T47D (cell line): ENCODE data around the gene DENND6B.
A peak's percentile ranks its signal among the peaks of the same experiment; 100 is the strongest.
"Not testable (repeated sequence)": the region's sequence is repeated elsewhere in the genome, so short reads cannot be mapped to it uniquely, and the experiment has no call there.

Source experiments
- DNase-seq, 2 experiments: peaks; one replicate each; pipeline versions ENCODE4 v3.0.0 to v3.0.0-alpha.2; 2011 to 2012; ENCODE audit warnings: low read depth in 1 of 2, low spot score in 1 of 2
- JUND ChIP-seq: IDR thresholded peaks from 2 replicates; pipeline ENCODE4 v1.6.1; 2012; ENCODE audit warnings: low read depth
- in situ Hi-C: cut with HindIII; loops from 2 replicates; pipeline ENCODE4 v1.10.0; 2016; ENCODE audit warnings: low sequenced_read_pairs, low pct_unique_long_range_greater_than_20kb

The DENND6B gene

DNA sequence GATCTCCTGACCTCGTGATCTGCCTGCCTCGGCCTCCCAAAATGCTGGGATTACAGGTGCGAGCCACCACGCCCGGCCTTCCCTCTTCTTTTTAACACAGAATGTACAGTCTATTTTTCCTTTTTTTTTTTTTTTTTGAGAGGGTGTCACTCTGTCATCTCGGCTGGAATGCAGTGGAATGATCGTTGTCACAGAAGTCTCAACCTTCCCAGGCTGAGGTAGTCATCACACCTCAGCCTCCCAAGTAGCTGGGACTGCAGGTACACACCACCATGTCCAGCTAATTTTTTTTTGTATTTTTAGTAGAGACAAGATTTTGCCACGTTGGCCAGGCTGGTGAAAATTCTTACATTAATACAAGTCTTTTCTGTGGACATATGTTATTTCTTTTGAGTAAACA, 29.4 kb upstream of the DENND6B start:
- DNase-seq = no peak
- no peak for TF ChIP-seq JUND
- in situ Hi-C loops = no loop called here

DNA sequence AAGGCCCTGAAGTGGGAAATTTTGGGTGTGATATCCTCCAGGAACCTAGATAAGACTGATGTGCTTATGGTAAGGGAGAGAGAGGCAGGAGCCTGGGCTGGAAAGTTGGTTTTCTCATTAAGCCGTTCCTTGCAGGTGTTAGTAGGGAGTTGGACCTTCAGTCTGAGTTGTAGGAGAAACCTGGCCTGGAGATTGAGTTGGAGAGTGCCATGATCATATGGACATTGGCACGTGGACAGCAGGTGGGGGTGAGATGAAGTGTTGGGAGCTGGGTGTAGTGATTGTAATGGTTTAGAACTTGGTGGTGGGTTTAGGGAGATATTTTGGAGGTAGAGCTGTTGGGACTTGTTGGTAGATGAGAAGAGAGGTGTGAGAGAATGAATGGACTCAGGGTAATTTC, 21.2 kb upstream of the DENND6B start:
- DNase-seq = no peak
- TF ChIP-seq JUND = no peak
- in situ Hi-C loops = no loop called here

DNA sequence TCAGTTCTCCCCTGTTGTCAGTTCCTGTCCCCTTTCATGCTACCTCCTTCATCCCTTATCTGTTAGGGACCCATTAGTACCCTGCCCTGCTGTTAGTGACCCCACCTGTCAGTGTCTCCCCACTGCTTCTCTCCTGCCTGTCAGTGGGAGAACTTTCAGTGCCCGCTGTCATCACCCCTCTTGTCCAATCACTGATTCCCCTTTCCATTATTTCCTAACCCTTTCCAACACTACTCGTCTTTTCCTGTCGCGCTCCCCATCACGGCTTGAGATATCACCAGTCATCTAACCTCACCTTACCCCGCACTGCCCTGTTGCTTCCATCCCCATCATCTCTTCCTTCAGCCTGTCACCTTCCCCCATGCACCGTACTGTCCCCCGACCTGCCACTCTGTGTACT, 20.3 kb upstream of the DENND6B start:
- no peak for DNase-seq
- no peak for TF ChIP-seq JUND
- in situ Hi-C loops = no loop called here

DNA sequence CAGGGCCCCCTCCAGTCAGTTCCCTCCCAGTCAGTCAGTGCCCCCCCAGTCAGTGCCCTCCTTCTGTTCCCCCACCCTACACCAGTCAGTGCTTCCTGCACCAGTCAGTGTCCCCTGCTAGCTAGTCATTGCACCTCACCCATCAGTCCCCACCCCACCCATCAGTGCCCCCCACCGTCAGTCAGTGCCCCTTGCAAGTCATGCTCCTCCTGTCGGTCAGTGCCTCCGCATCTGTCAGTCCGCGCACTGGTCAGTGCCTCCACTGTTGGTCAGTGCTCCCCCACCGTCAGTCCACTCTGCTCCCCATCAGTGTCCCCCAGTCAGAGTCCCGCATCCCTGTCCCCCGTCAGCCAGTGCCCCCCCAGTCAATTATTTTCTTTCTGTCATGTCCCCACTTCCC, 19.7 kb upstream of the DENND6B start:
- no peak for DNase-seq
- TF ChIP-seq JUND = no peak
- in situ Hi-C loops = no loop called here

DNA sequence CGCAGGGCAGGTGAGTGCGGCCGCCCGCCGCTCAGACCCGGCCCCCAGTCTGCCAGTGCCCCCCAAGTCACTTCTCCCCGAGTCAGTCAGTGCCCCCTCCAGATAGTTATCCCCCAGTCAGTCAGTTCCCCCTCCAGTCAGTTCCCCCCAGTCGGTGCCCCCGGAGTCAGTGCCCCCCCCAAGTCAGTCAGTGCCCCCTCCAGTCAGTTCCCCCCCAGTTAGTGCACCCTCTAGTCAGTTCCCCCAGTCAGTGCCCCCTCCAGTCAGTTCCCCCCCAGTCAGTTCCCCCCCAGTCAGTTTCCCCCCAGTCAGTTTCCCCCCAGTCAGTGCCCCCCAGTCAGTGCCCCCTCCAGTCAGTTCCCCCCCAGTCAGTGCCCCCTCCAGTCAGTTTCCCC, 16.7 kb upstream of the DENND6B start:
- no peak for TF ChIP-seq JUND
- DNase-seq = no peak
- in situ Hi-C loops = no loop called here

- TF ChIP-seq JUND = no peak
- in situ Hi-C loops = no loop called here
- peak in 1 of 2 experiments; percentile 75 for DNase-seq
Measured at GRCh38 chr22:50342651-50343540, 16.1 kb upstream of the DENND6B start, which contains the start of gene PPP6R2. Gene PPP6R2 (plus strand): TSS chr22:50343327. CDS start chr22:50393909, 50,582 bp downstream.

- in situ Hi-C loops = no loop called here
- DNase-seq = peak in 1 of 2 experiments; percentile 86
- no peak for TF ChIP-seq JUND
Measured at GRCh38 chr22:50341977-50342650, 15.3 kb upstream of the DENND6B start.

DNA sequence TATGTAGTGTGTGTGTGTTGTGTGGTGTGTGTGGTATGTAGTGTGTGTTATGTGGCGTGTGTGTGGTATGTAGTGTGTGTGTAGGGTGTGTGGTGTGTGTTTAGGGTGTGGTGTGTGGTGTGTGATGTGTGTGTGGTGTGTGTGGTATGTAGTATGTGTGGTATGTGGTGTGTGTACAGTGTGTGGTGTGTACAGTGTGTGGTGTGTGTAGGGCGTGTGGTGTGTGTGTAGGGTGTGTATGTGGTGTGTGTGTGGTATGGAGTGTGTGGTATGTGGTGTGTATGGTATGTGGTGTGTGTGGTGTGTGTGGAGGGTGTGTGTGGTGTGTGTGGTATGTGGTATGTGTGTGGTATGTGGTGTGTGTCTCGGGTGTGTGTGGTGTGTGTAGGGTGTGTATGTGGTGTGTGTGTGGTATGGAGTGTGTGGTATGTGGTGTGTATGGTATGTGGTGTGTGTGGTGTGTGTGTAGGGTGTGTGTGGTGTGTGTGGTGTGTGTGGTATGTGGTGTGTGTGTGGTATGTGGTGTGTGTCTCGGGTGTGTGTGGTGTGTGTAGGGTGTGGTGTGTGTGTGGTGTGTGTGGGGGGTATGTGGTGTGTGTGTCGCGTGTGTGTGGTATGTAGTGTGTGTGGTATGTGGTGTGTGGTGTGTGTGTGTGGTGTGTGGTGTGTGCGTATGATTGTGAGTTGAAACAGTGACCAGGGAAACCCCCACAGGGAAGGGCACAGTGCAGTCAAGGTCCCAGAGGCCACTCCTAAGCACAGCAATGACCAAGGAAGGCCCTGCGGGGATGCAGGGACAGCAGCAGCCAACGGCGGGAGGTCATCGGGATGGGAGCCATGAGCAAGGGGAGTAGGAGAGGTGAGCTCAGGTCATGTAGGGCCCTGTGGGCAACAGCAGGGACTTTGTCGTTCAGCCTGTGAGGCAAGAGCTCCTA, 13.4 kb upstream of the DENND6B start:
- in situ Hi-C loops = no loop called here
- peak in 1 of 2 experiments; percentile 41 for DNase-seq
- no peak for TF ChIP-seq JUND

DNA sequence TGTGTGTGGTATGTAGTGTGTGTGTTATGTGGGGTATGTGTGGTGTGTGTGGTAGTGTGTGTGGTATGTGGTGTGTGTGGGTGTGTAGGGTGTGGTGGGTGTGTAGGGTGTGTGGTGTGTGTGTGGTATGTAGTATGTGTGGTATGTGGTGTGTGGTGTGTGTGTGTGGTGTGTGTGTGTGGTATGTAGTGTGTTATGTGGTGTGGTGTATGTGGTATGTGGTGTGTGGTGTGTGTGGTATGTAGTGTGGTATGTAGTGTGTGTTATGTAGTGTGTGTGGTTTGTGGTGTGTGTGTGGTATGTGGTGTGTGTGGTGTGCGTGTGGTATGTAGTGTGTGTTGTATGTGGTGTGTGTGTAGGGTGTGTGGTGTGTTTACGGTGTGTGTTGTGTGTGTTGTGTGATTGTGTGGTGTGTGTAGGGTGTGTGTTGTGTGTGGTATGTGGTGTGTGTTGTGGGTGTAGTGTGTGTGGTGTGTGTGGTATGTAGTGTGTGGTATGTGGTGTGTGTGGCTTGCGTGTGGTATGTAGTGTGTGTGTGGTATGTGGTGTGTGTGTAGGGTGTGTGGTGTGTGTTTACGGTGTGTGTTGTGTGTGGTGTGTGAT, 12.1 kb upstream of the DENND6B start:
- in situ Hi-C loops = no loop called here
- TF ChIP-seq JUND = no peak
- no peak for DNase-seq

DNA sequence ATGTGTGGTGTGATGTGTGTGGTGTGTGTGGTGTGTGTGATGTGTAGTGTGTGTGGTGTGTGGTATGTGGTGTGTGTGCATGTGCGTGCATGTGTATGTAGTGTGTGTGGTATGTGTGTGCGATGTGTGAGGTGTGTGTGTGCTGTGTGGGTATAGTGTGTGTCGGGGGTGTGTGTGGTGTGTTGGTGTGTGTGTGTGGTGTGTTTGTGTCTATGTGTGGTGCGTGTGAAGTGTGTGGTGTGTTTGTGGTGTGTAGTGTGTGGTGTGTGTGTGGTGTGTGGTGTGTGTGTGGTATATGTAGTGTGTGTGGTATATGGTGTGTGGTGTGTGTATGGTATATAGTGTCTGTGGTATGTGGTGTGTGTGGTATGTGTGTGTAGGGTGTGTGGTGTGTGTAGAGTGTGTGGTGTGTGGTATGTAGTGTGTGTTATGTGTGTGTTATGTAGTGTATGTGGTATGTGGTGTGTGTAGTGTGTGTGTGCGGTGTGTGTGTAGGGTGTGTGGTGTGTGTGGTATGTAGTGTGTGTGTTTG, 11.3 kb upstream of the DENND6B start:
- in situ Hi-C loops = no loop called here
- TF ChIP-seq JUND = no peak
- DNase-seq = no peak

- in situ Hi-C loops = no loop called here
- TF ChIP-seq JUND = no peak
- no peak for DNase-seq
Measured at GRCh38 chr22:50337262-50338041, 10.6 kb upstream of the DENND6B start.

- in situ Hi-C loops, DNase-seq: not testable (repeated sequence)
Measured at GRCh38 chr22:50334433-50334832, 7.6 kb upstream of the DENND6B start.
